H1 (cell line): Measurements from ENCODE around the gene DNAL1. TPM values are rescaled to one million over a fixed set of nuclear protein-coding genes. Genes with fewer than 3 reads are reported as not detected.

Experiments used
- CTCF ChIA-PET: fragments of 300-600 bp; sonication (Branson Sonifier 250); formaldehyde crosslinking; loops from one replicate; lab custom pipeline; 2021; ENCODE audit not compliant: partially characterized antibody; lab: Charles Lee
- POLR2A ChIA-PET: fragments of 300-600 bp; sonication (Branson Sonifier 250); formaldehyde crosslinking; loops from one replicate; lab custom pipeline; 2021; ENCODE audit warnings: inconsistent platforms; ENCODE audit not compliant: partially characterized antibody; lab: Charles Lee
- DNase-seq, 2 experiments: peaks; one replicate each; pipeline versions ENCODE4 v3.0.0 to v3.0.0-alpha.2; 2010 to 2022; ENCODE audit warnings: low spot score in 2 of 2, low read depth in 1 of 2, mixed read lengths in 1 of 2
- FAIRE-seq: peaks from 2 replicates; lab custom pipeline; 2011; peaks lifted over from hg19 to GRCh38; lab: Jason Lieb, UNC
- H2AFZ ChIP-seq: 2 replicates; pipeline ENCODE4 v1.8.1; 2012; ENCODE audit warnings: low read length, inconsistent platforms
- H2AK5ac ChIP-seq: 2 replicates; pipeline ENCODE4 v1.6.1; 2013; ENCODE audit warnings: low read depth, low read length
- H2BK120ac ChIP-seq: replicated peaks from 2 replicates; pipeline ENCODE3; 2013; ENCODE audit warnings: low read depth, low read length, inconsistent platforms
- H2BK12ac ChIP-seq: 2 replicates; pipeline ENCODE4 v1.6.1; 2013; ENCODE audit warnings: low read depth, low read length
- H2BK15ac ChIP-seq: 2 replicates; pipeline ENCODE4 v1.6.1; 2013; ENCODE audit warnings: low read length
- H2BK20ac ChIP-seq: 2 replicates; pipeline ENCODE4 v1.6.1; 2013; ENCODE audit warnings: low read length
- H2BK5ac ChIP-seq: 2 replicates; pipeline ENCODE4 v1.6.1; 2013; ENCODE audit warnings: low read depth, low read length
- H3K14ac ChIP-seq: 2 replicates; pipeline ENCODE4 v1.6.1; 2013; ENCODE audit warnings: inconsistent platforms; ENCODE audit not compliant: insufficient read length
- H3K18ac ChIP-seq: 2 replicates; pipeline ENCODE4 v1.6.1; 2013; ENCODE audit warnings: low read length; ENCODE audit errors: extremely low read depth
- H3K23ac ChIP-seq: 2 replicates; pipeline ENCODE4 v1.6.1; 2013; ENCODE audit warnings: inconsistent platforms; ENCODE audit not compliant: insufficient read length
- H3K23me2 ChIP-seq: 2 replicates; pipeline ENCODE4 v1.6.1; 2013; ENCODE audit warnings: low read depth, low read length
- H3K27ac ChIP-seq: 2 replicates; pipeline ENCODE4 v1.6.1; 2011; ENCODE audit warnings: low read depth, low read length, inconsistent platforms
- H3K27me3 ChIP-seq, 4 experiments: replicated peaks in 1 of 4; 1 replicate in 1 of 4; 2 replicates in 3 of 4; pipeline versions ENCODE4 v1.6.1 to v1.8.1; 2011 to 2013; ENCODE audit warnings: low read length in 3 of 4, mild to moderate bottlenecking in 3 of 4, inconsistent platforms in 2 of 4, mixed read lengths in 2 of 4, moderate library complexity in 1 of 4; ENCODE audit not compliant: control insufficient read depth in 3 of 4, insufficient read depth in 3 of 4; ENCODE audit errors: extremely low read depth in 1 of 4
- H3K36me3 ChIP-seq, 4 experiments: 2 replicates each; pipeline versions ENCODE4 v1.6.1 to v1.8.1; 2011 to 2013; ENCODE audit warnings: mild to moderate bottlenecking in 4 of 4, low read length in 3 of 4, moderate library complexity in 2 of 4, control low read depth in 1 of 4, inconsistent platforms in 1 of 4; ENCODE audit not compliant: insufficient read depth in 4 of 4, control insufficient read depth in 2 of 4
- H3K4ac ChIP-seq: replicated peaks from 2 replicates; pipeline ENCODE3; 2013; ENCODE audit warnings: low read length, low read depth, mixed read lengths, inconsistent platforms; ENCODE audit not compliant: insufficient read length
- H3K4me1 ChIP-seq, 4 experiments: replicated peaks in 1 of 4; 1 replicate in 1 of 4; 2 replicates in 3 of 4; pipeline versions ENCODE4 v1.6.1 to v1.8.1; 2011 to 2013; ENCODE audit warnings: low read length in 3 of 4, inconsistent platforms in 2 of 4, mixed read lengths in 1 of 4; ENCODE audit not compliant: insufficient read depth in 4 of 4, control insufficient read depth in 3 of 4
- H3K4me2 ChIP-seq, 2 experiments: 2 replicates each; pipeline versions ENCODE4 v1.6.1 to v1.8.1; 2011 to 2013; ENCODE audit warnings: low read depth in 2 of 2, low read length in 2 of 2, control low read depth in 1 of 2, inconsistent platforms in 1 of 2, mild to moderate bottlenecking in 1 of 2; ENCODE audit not compliant: insufficient read depth in 1 of 2
- H3K4me3 ChIP-seq, 4 experiments: fragments of 200-600, 300-600 bp in 1 of 4; sonication (generic), shearing (Covaris generic), sonication (Bioruptor Twin) in 1 of 4; 2 replicates each; pipeline versions ENCODE4 v1.5.1 to v1.8.1; 2011 to 2016; ENCODE audit warnings: low read length in 4 of 4, low read depth in 3 of 4, control low read depth in 2 of 4, inconsistent platforms in 2 of 4, mild to moderate bottlenecking in 2 of 4, mixed read lengths in 1 of 4, moderate library complexity in 1 of 4; ENCODE audit not compliant: insufficient read depth in 2 of 4; ENCODE audit errors: extremely low read depth in 1 of 4
- H3K56ac ChIP-seq: replicated peaks from 2 replicates; pipeline ENCODE3; 2013; ENCODE audit warnings: low read depth, mild to moderate bottlenecking, mixed read lengths, low read length, inconsistent platforms; ENCODE audit not compliant: insufficient read length
- H3K79me1 ChIP-seq: 2 replicates; pipeline ENCODE4 v1.6.1; 2013; ENCODE audit warnings: low read depth, low read length, control low read depth
- H3K79me2 ChIP-seq, 2 experiments: 2 replicates each; pipeline versions ENCODE4 v1.6.1 to v1.8.1; 2012 to 2013; ENCODE audit warnings: low read length in 2 of 2, mild to moderate bottlenecking in 2 of 2, inconsistent platforms in 1 of 2; ENCODE audit not compliant: insufficient read depth in 2 of 2, control insufficient read depth in 1 of 2
- H3K9ac ChIP-seq, 4 experiments: replicated peaks in 1 of 4; 1 replicate in 1 of 4; 2 replicates in 3 of 4; pipeline versions ENCODE4 v1.6.1 to v1.8.1; 2011 to 2013; ENCODE audit warnings: low read depth in 3 of 4, low read length in 3 of 4, control low read depth in 2 of 4, mild to moderate bottlenecking in 2 of 4, moderate library complexity in 2 of 4, inconsistent platforms in 1 of 4; ENCODE audit errors: extremely low read depth in 1 of 4
- H3K9me3 ChIP-seq, 2 experiments: 2 replicates each; pipeline versions ENCODE4 v1.6.1 to v1.8.1; 2012 to 2013; ENCODE audit warnings: mild to moderate bottlenecking in 2 of 2, moderate library complexity in 2 of 2, control low read depth in 1 of 2, inconsistent platforms in 1 of 2, low read depth in 1 of 2, low read length in 1 of 2, mixed read lengths in 1 of 2; ENCODE audit not compliant: insufficient read depth in 2 of 2
- H4K20me1 ChIP-seq, 2 experiments: replicated peaks in 1 of 2; 2 replicates each; pipeline versions ENCODE3 to v1.8.1; 2011 to 2013; ENCODE audit warnings: inconsistent platforms in 2 of 2, low read length in 2 of 2, mild to moderate bottlenecking in 1 of 2; ENCODE audit not compliant: insufficient read depth in 2 of 2, control insufficient read depth in 1 of 2
- H4K5ac ChIP-seq: 2 replicates; pipeline ENCODE4 v1.6.1; 2013; ENCODE audit warnings: low read length, low read depth, mixed read lengths, inconsistent platforms; ENCODE audit not compliant: insufficient read length
- H4K8ac ChIP-seq: 2 replicates; pipeline ENCODE4 v1.8.0; 2013; ENCODE audit warnings: mild to moderate bottlenecking, moderate library complexity, low read length, inconsistent platforms; ENCODE audit not compliant: insufficient read depth; ENCODE audit errors: extremely low read depth
- H4K91ac ChIP-seq: replicated peaks from 2 replicates; pipeline ENCODE3; 2013; ENCODE audit warnings: low read length, mixed read lengths, inconsistent platforms; ENCODE audit not compliant: insufficient read length
- CTBP2 ChIP-seq: IDR thresholded peaks from 2 replicates; pipeline ENCODE4 v1.7.0; 2011; ENCODE audit warnings: borderline replicate concordance, mild to moderate bottlenecking, moderate library complexity, mixed read lengths, low read length; ENCODE audit not compliant: insufficient read depth, insufficient read length
- HDAC6 ChIP-seq: IDR thresholded peaks from one replicate; pipeline ENCODE4 v1.7.1; 2012; ENCODE audit warnings: low read depth, mild to moderate bottlenecking, inconsistent platforms, low read length, moderate library complexity
- KDM5A ChIP-seq: fragments of 200-600 bp; IDR thresholded peaks from 2 replicates; pipeline ENCODE4 v1.7.1; 2012; ENCODE audit warnings: mild to moderate bottlenecking, low read length, inconsistent platforms, mixed read lengths
- RAD21 ChIP-seq, 2 experiments: IDR thresholded peaks in 1 of 2; conservative IDR thresholded peaks in 1 of 2; 2 replicates each; pipeline ENCODE4 v1.6.1; 2011; ENCODE audit warnings: low read depth in 2 of 2, low read length in 2 of 2, improper control_type of control experiment in 1 of 2, inconsistent platforms in 1 of 2, mild to moderate bottlenecking in 1 of 2, moderate library complexity in 1 of 2
- SP1 ChIP-seq: IDR thresholded peaks from 2 replicates; pipeline ENCODE4 v1.6.1; 2011; ENCODE audit warnings: low read depth, low read length
- WGBS, 2 experiments: shearing (Covaris generic) in 1 of 2; methylation state at CpG; one replicate each; pipeline versions ENCODE4 v1.1.6 to v1.1.7; 2013 to 2015; ENCODE audit warnings: low lambda C conversion rate in 2 of 2, mixed read lengths in 2 of 2, inconsistent platforms in 1 of 2, low coverage in 1 of 2, missing lambda C conversion rate in 1 of 2; ENCODE audit not compliant: insufficient replicate concordance in 2 of 2, insufficient coverage in 1 of 2, insufficient read length in 1 of 2; ENCODE audit errors: extremely low coverage in 1 of 2, missing lambda C conversion rate in 1 of 2; 5-methylcytosine and 5-hydroxymethylcytosine counted together
- polyA plus RNA-seq, 7 experiments: library from polyadenylated mRNA; depleted of rRNA in 3 of 7; stranded (reverse) in 5 of 7; unstranded in 2 of 7; fragments of >200 nt in 5 of 7; fragments of 200-250 nt in 2 of 7; gene quantifications; 1 replicate in 5 of 7; 2 replicates in 1 of 7; 4 replicates in 1 of 7; pipeline versions ENCODE4 v1.2.1 to v1.2.3, GENCODE V29; 2011 to 2013; ENCODE audit warnings: missing spikeins in 2 of 7, mixed read lengths in 2 of 7
- total RNA-seq: library from RNA; stranded (reverse); fragmentation: NEBNext Ultra II Directional; extraction: Animal tissue kit (Norgen Biotek cat#: 25700); gene quantifications from 2 replicates; pipeline ENCODE4 v1.2.1, GENCODE V29; 2021

DNAL1 gene
- total and polyA plus RNA-seq, 2 of the 8 experiments (the other 6 are each of a cell fraction or from before 2014, with no cell fraction given), result 2.8 to 16.8 TPM

DNA sequence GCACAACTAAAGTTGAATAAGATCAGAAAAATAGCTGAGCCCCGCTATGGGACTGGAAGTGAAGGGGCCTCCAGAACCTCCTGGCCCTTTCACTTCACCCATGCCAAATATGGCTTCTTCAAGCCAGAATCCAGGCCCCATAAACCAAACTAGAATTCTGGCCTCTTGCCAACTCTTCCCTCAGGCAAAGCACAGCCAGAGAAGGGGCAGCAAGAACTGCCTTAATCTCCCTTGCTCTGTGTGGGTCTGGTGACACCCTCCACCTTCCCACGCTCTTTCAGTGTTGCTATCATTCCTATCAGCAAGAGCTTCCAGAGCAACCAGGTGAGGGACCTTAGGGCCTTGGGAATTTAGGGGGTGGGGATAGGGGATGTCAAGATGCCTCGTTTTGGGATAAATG is 72.5 kb downstream of the DNAL1 start:
- Histone ChIP-seq H3K4me2 (peak overlapping the region; percentile 83 to 95; a peak in 2 of 4 replicates), H3K9me3 (no peaks in the 10 kb centered on the region), H3K27ac (no peak overlapping the region), H3K9ac (no peak overlapping the region), H3K18ac (no peak overlapping the region), H4K5ac (no peak overlapping the region), H3K23ac (no peak overlapping the region), H2BK5ac (no peak overlapping the region), H3K14ac (no peak overlapping the region), H2BK20ac (no peak overlapping the region), H3K23me2 (peaks cover 33% of the 10 kb centered on the region), H4K20me1 (peaks cover 6 to 14% of the 10 kb centered on the region in 2 experiments)
- FAIRE-seq, result no peak
- TF ChIP-seq SP1 (no peak), CTBP2 (no peak), KDM5A (no peak), HDAC6 (no peak), RAD21 (IDR thresholded peaks at IDR 0.05 in 1 of 2, conservative IDR thresholded peaks at IDR 0.05 in 1 of 2; ENCODE audit: low read depth in 2 of 2, low read length in 2 of 2) (no peak)
- TF ChIP-seq, all 59 proteins: peak for 0
- DNase-seq, result no peak
- Histone ChIP-seq H3K4me3 (0 out of 8 replicates have a peak overlapping the region, but pooled peaks of 1 of the 4 experiments have one; percentile 79), H4K91ac (no peak overlapping the region), H2AFZ (no peak overlapping the region), H3K56ac (no peak overlapping the region), H3K36me3 (peaks cover 0 to 2% (median 0%) of the 10 kb centered on the region in 4 experiments; a peak in 1 of 8 replicates), H4K8ac (no peak overlapping the region), H3K79me1 (peaks cover 7% of the 10 kb centered on the region; the same call in 1 of the 2 replicates), H3K79me2 (peaks cover 2 to 14% of the 10 kb centered on the region in 2 experiments), H2BK12ac (no peak overlapping the region), H2AK5ac (no peak overlapping the region), H3K4ac (no peak overlapping the region), H3K27me3 (peaks cover 0 to 6% (median 2%) of the 10 kb centered on the region in 4 experiments; a peak in 3 of 7 replicates), H2BK15ac (no peak overlapping the region), H3K4me1 (peaks cover 16 to 33% (median 24%) of the 10 kb centered on the region in 4 experiments), H2BK120ac (no peak overlapping the region)
- ChIA-PET POLR2A (interaction anchor here (0.6 to 3.4 kb wide), 8 partner anchors 11 to 591 kb away, joined by 3 to 11 read pairs (median 4); partner anchors contain the start of genes DNAL1 and PTGR2), CTCF (interaction anchor here (0.6 to 1.8 kb wide), 10 partner anchors 10 to 196 kb away, joined by 3 to 10 read pairs (median 3); no protein-coding TSS in a partner anchor)
- 79% methylated on average over 3 of the region's 3 CpGs; no CpG with 5 or more reads in 1 of the 2 experiments for whole genome bisulfite sequencing, 2 experiments
